Measurements from ENCODE around the gene ATP11C.

- TF ChIP-seq CTCF (IDR thresholded peaks at IDR 0.05) (no peak), EP300 (IDR thresholded peaks at IDR 0.05) (no peak), POLR2A (IDR thresholded peaks at IDR 0.05) (no peak), POLR2AphosphoS5 (IDR thresholded peaks at IDR 0.05) (no peak)
Measured at GRCh38 chrX:139889760-139890159, 43.1 kb downstream of the ATP11C start.

Data from gastroesophageal sphincter (tissue), 3 donors.